ENCODE data around the gene PRICKLE4. TPM values are rescaled to one million over a fixed set of nuclear protein-coding genes. Genes with fewer than 3 reads are reported as not detected.

Gene PRICKLE4
- total and polyA plus RNA-seq, 2 experiments from 2014 or later = 0.48 to 0.66 TPM

GRCh38 chr6:41781366-41781730 is 766 bp downstream of the PRICKLE4 start:
- Mint-ChIP-seq H3K36me3 (ENCODE audit: low read depth) (no peaks in the 10 kb centered on the region; the same call in 2 of the 3 replicates), H3K27me3 (ENCODE audit: insufficient read depth, low read depth, poor library complexity) (peaks cover 52% of the 10 kb centered on the region), H3K9me3 (no peaks in the 10 kb centered on the region), H3K4me1 (peaks cover 28% of the 10 kb centered on the region), H3K4me3 (peak overlapping the region; percentile 88), H3K27ac (no peak overlapping the region)
- Histone ChIP-seq H3K4me2 (peak overlapping the region; percentile 98), H3K9me2 (ENCODE audit: insufficient read depth) (no peaks in the 10 kb centered on the region), H3F3A (replicated peaks; ENCODE audit: low read depth) (peaks cover 5% of the 10 kb centered on the region), H3K4me1 (ENCODE audit: insufficient read depth) (peaks cover 29% of the 10 kb centered on the region), H3K36me3 (ENCODE audit: insufficient read depth) (no peaks in the 10 kb centered on the region), H4K20me1 (replicated peaks; ENCODE audit: insufficient read depth) (no peaks in the 10 kb centered on the region; the same call in 1 of the 2 replicates), H3K4me3 (peak overlapping the region; percentile 87), H3K27ac (ENCODE audit: low read depth) (no peak overlapping the region), H3K79me2 (replicated peaks; ENCODE audit: insufficient read depth) (0 out of 2 replicates have a peak, but pooled peaks cover 7% of the 10 kb centered on the region), H2AFZ (peak overlapping the region; percentile 96; the same call in 1 of the 2 replicates), H3K27me3 (ENCODE audit: insufficient read depth) (peaks cover 64% of the 10 kb centered on the region)
- TF ChIP-seq CTCF (conservative IDR thresholded peaks at IDR 0.05; ENCODE audit: low read depth in 2 of 2) = no peak
- TF ChIP-seq, protein P1, sequence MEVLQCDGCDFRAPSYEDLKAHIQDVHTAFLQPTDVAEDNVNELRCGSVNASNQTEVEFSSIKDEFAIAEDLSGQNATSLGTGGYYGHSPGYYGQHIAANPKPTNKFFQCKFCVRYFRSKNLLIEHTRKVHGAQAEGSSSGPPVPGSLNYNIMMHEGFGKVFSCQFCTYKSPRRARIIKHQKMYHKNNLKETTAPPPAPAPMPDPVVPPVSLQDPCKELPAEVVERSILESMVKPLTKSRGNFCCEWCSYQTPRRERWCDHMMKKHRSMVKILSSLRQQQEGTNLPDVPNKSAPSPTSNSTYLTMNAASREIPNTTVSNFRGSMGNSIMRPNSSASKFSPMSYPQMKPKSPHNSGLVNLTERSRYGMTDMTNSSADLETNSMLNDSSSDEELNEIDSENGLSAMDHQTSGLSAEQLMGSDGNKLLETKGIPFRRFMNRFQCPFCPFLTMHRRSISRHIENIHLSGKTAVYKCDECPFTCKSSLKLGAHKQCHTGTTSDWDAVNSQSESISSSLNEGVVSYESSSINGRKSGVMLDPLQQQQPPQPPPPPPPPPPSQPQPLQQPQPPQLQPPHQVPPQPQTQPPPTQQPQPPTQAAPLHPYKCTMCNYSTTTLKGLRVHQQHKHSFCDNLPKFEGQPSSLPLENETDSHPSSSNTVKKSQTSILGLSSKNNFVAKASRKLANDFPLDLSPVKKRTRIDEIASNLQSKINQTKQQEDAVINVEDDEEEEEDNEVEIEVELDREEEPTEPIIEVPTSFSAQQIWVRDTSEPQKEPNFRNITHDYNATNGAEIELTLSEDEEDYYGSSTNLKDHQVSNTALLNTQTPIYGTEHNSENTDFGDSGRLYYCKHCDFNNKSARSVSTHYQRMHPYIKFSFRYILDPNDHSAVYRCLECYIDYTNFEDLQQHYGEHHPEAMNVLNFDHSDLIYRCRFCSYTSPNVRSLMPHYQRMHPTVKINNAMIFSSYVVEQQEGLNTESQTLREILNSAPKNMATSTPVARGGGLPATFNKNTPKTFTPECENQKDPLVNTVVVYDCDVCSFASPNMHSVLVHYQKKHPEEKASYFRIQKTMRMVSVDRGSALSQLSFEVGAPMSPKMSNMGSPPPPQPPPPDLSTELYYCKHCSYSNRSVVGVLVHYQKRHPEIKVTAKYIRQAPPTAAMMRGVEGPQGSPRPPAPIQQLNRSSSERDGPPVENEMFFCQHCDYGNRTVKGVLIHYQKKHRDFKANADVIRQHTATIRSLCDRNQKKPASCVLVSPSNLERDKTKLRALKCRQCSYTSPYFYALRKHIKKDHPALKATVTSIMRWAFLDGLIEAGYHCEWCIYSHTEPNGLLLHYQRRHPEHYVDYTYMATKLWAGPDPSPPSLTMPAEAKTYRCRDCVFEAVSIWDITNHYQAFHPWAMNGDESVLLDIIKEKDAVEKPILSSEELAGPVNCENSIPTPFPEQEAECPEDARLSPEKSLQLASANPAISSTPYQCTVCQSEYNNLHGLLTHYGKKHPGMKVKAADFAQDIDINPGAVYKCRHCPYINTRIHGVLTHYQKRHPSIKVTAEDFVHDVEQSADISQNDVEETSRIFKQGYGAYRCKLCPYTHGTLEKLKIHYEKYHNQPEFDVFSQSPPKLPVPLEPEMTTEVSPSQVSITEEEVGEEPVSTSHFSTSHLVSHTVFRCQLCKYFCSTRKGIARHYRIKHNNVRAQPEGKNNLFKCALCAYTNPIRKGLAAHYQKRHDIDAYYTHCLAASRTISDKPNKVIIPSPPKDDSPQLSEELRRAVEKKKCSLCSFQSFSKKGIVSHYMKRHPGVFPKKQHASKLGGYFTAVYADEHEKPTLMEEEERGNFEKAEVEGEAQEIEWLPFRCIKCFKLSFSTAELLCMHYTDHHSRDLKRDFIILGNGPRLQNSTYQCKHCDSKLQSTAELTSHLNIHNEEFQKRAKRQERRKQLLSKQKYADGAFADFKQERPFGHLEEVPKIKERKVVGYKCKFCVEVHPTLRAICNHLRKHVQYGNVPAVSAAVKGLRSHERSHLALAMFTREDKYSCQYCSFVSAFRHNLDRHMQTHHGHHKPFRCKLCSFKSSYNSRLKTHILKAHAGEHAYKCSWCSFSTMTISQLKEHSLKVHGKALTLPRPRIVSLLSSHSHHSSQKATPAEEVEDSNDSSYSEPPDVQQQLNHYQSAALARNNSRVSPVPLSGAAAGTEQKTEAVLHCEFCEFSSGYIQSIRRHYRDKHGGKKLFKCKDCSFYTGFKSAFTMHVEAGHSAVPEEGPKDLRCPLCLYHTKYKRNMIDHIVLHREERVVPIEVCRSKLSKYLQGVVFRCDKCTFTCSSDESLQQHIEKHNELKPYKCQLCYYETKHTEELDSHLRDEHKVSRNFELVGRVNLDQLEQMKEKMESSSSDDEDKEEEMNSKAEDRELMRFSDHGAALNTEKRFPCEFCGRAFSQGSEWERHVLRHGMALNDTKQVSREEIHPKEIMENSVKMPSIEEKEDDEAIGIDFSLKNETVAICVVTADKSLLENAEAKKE (CRISPR knock-in tag; IDR thresholded peaks at IDR 0.05) = no peak
- no peak for TF ChIP-seq REST (IDR thresholded peaks at IDR 0.05; ENCODE audit: unreplicated experiment)
- no peak for TF ChIP-seq JUNB (IDR thresholded peaks at IDR 0.05; ENCODE audit: unreplicated experiment)
- TF ChIP-seq NANOG (IDR thresholded peaks at IDR 0.05; ENCODE audit: borderline replicate concordance) = no peak
- no peak for TF ChIP-seq ZNF331 (CRISPR knock-in tag; IDR thresholded peaks at IDR 0.05; ENCODE audit: low read depth)
- TF ChIP-seq EZH2 (IDR thresholded peaks at IDR 0.05; ENCODE audit: low read depth, unreplicated experiment) = peak; percentile 4
- TF ChIP-seq STAT1 (IDR thresholded peaks at IDR 0.05; ENCODE audit: unreplicated experiment) = no peak
- TF ChIP-seq, protein P2, sequence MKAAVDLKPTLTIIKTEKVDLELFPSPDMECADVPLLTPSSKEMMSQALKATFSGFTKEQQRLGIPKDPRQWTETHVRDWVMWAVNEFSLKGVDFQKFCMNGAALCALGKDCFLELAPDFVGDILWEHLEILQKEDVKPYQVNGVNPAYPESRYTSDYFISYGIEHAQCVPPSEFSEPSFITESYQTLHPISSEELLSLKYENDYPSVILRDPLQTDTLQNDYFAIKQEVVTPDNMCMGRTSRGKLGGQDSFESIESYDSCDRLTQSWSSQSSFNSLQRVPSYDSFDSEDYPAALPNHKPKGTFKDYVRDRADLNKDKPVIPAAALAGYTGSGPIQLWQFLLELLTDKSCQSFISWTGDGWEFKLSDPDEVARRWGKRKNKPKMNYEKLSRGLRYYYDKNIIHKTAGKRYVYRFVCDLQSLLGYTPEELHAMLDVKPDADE (IDR thresholded peaks at IDR 0.05) = no peak
- ATAC-seq (no peak), DNase-seq (ENCODE audit: low spot score) (no peak)

All from GM23338 (cell line).